ENCODE data around the gene PBRM1.

DNA sequence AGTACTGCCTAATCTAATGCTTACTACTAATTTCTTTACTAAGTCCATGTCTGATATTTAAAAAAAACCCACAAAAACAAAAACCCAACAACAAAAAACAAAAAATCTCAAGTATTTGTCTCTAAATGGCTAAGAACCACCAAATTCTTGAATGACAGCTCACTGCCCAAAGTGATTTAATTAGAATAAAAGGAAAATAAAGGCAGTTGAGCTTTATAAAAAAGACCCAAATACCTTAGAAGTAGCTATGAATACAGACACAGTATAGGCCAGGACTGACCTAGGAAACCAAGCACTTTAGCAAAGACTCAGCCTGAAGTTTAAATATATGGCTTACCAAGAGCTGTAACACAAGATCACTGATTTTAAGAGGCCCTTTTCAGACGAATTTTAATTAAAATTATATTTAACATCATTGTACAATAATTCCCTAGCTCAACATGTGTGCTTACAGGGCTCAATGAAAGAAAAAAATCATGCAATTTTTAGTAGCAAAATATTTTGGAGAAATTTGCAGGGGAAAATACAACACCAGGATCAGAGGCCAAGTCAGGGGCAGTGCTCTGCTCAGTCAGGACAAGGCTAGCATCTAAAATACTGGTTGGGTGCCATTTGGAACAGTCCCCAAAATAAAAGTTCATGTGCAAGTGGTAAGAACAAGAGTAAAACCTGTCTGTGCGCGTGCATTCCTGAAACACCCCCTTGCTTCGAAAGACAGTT is 124.5 kb downstream of the PBRM1 start:
- TF ChIP-seq, protein P1, sequence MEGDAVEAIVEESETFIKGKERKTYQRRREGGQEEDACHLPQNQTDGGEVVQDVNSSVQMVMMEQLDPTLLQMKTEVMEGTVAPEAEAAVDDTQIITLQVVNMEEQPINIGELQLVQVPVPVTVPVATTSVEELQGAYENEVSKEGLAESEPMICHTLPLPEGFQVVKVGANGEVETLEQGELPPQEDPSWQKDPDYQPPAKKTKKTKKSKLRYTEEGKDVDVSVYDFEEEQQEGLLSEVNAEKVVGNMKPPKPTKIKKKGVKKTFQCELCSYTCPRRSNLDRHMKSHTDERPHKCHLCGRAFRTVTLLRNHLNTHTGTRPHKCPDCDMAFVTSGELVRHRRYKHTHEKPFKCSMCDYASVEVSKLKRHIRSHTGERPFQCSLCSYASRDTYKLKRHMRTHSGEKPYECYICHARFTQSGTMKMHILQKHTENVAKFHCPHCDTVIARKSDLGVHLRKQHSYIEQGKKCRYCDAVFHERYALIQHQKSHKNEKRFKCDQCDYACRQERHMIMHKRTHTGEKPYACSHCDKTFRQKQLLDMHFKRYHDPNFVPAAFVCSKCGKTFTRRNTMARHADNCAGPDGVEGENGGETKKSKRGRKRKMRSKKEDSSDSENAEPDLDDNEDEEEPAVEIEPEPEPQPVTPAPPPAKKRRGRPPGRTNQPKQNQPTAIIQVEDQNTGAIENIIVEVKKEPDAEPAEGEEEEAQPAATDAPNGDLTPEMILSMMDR (IDR thresholded peaks at IDR 0.05): no peak
- TF ChIP-seq POLR2A (IDR thresholded peaks at IDR 0.05): no peak

Data from heart left ventricle (tissue), 13 donors.